ENCODE results near the gene MGAT5.

GRCh38 chr2:134284119-134284670, 30.3 kb downstream of the MGAT5 start:
- TF ChIP-seq JUND (IDR thresholded peaks at IDR 0.05) (no peak), ZBTB33 (IDR thresholded peaks at IDR 0.05; ENCODE audit: extremely low read depth, insufficient replicate concordance, low read length) (no peak), RAD21 (IDR thresholded peaks at IDR 0.05; ENCODE audit: low read depth) (no peak), EZH2 (IDR thresholded peaks at IDR 0.05) (no peak), POLR2A (IDR thresholded peaks at IDR 0.05; ENCODE audit: borderline replicate concordance, extremely low read depth, insufficient read depth, insufficient read length) (no peak), POLR2AphosphoS5 (IDR thresholded peaks at IDR 0.05; ENCODE audit: low read depth, low read length) (no peak), CTCF (IDR thresholded peaks at IDR 0.05 in 2 of 3, conservative IDR thresholded peaks at IDR 0.05 in 1 of 3; ENCODE audit: borderline replicate concordance in 1 of 3, insufficient read depth in 1 of 3, low read depth in 2 of 3, low read length in 2 of 3) (no peak), EGR1 (IDR thresholded peaks at IDR 0.05; ENCODE audit: low read depth) (no peak), MAX (IDR thresholded peaks at IDR 0.05) (no peak), YY1 (IDR thresholded peaks at IDR 0.05; ENCODE audit: extremely low read depth, insufficient replicate concordance, low read depth, low read length) (no peak), SP1 (IDR thresholded peaks at IDR 0.05; ENCODE audit: low read depth) (no peak), ATF3 (IDR thresholded peaks at IDR 0.05) (no peak)

Data from HCT116 (cell line).